Liver (tissue), 9 donors: ENCODE results near the gene AP2A2. TPM values are rescaled to one million over a fixed set of nuclear protein-coding genes. Genes with fewer than 3 reads are reported as not detected.

ENCODE experiments used
- DNase-seq: peaks from one replicate; pipeline ENCODE4 v3.0.0-alpha.2; 2017; ENCODE audit warnings: low spot score
- H3K27ac ChIP-seq, 2 donors: one replicate each; pipeline ENCODE4 v1.7.0; 2013; ENCODE audit warnings: inconsistent platforms in 2 of 2, low read length in 2 of 2, control low read depth in 1 of 2, low read depth in 1 of 2, mild to moderate bottlenecking in 1 of 2
- H3K27me3 ChIP-seq, 4 donors: one replicate each; pipeline versions ENCODE4 v1.6.1 to v1.7.0; 2013; ENCODE audit warnings: low read length in 3 of 4, inconsistent platforms in 1 of 4, mild to moderate bottlenecking in 1 of 4, moderate library complexity in 1 of 4; ENCODE audit not compliant: control insufficient read depth in 4 of 4, insufficient read depth in 4 of 4
- H3K36me3 ChIP-seq, 4 donors: one replicate each; pipeline versions ENCODE4 v1.6.1 to v1.7.0; 2013; ENCODE audit warnings: low read length in 3 of 4, mild to moderate bottlenecking in 3 of 4, low read depth in 1 of 4, moderate library complexity in 1 of 4; ENCODE audit not compliant: control insufficient read depth in 4 of 4, insufficient read depth in 3 of 4
- H3K4me1 ChIP-seq, 4 donors: one replicate each; pipeline versions ENCODE4 v1.6.1 to v1.7.0; 2013; ENCODE audit warnings: low read length in 3 of 4, mild to moderate bottlenecking in 3 of 4, moderate library complexity in 1 of 4; ENCODE audit not compliant: control insufficient read depth in 4 of 4, insufficient read depth in 4 of 4
- H3K4me3 ChIP-seq, 3 donors: one replicate each; pipeline versions ENCODE4 v1.6.1 to v1.7.0; 2013; ENCODE audit warnings: low read length in 3 of 3, control low read depth in 1 of 3, low read depth in 1 of 3, mild to moderate bottlenecking in 1 of 3
- H3K9ac ChIP-seq, 2 donors: one replicate each; pipeline ENCODE4 v1.7.0; 2013; ENCODE audit warnings: low read length in 2 of 2, mild to moderate bottlenecking in 2 of 2, moderate library complexity in 2 of 2, control low read depth in 1 of 2, low read depth in 1 of 2
- H3K9me3 ChIP-seq, 4 donors: one replicate each; pipeline versions ENCODE4 v1.6.1 to v1.7.0; 2013; ENCODE audit warnings: low read length in 3 of 4; ENCODE audit not compliant: control insufficient read depth in 4 of 4
- EGR1 ChIP-seq, 2 donors: IDR thresholded peaks; 2 replicates each; pipeline ENCODE4 v1.6.1; 2016 to 2018; ENCODE audit warnings: antibody characterized with exemption in 2 of 2, low read depth in 2 of 2
- FOXA1 ChIP-seq: IDR thresholded peaks from 2 replicates; pipeline ENCODE4 v1.6.1; 2016; ENCODE audit warnings: antibody characterized with exemption
- FOXA2 ChIP-seq: IDR thresholded peaks from 2 replicates; pipeline ENCODE4 v1.6.1; 2016; ENCODE audit warnings: antibody characterized with exemption
- GABPA ChIP-seq, 2 donors: IDR thresholded peaks in 1 of 2; conservative IDR thresholded peaks in 1 of 2; 2 replicates each; pipeline ENCODE4 v1.6.1; 2016; ENCODE audit warnings: antibody characterized with exemption in 2 of 2, mild to moderate bottlenecking in 1 of 2, moderate library complexity in 1 of 2
- HNF4A ChIP-seq, 2 donors: conservative IDR thresholded peaks; 2 replicates each; pipeline ENCODE4 v1.6.1; 2016; ENCODE audit warnings: antibody characterized with exemption in 2 of 2, mild to moderate bottlenecking in 2 of 2
- HNF4G ChIP-seq: IDR thresholded peaks from 2 replicates; pipeline ENCODE4 v1.6.1; 2016; ENCODE audit warnings: antibody characterized with exemption
- JUND ChIP-seq, 2 donors: IDR thresholded peaks; 2 replicates each; pipeline ENCODE4 v1.6.1; 2016; ENCODE audit warnings: antibody characterized with exemption in 2 of 2
- NR2F2 ChIP-seq: IDR thresholded peaks from 2 replicates; pipeline ENCODE4 v1.6.1; 2016; ENCODE audit warnings: antibody characterized with exemption
- RAD21 ChIP-seq, 2 donors: IDR thresholded peaks; 2 replicates each; pipeline ENCODE4 v1.6.1; 2016; ENCODE audit warnings: antibody characterized with exemption in 2 of 2, mild to moderate bottlenecking in 2 of 2
- SP1 ChIP-seq: IDR thresholded peaks from 2 replicates; pipeline ENCODE4 v1.6.1; 2018; ENCODE audit warnings: antibody characterized with exemption, mild to moderate bottlenecking
- TAF1 ChIP-seq: conservative IDR thresholded peaks from 2 replicates; pipeline ENCODE4 v1.6.1; 2016; ENCODE audit warnings: antibody characterized with exemption, mild to moderate bottlenecking
- YY1 ChIP-seq: IDR thresholded peaks from 2 replicates; pipeline ENCODE4 v1.6.1; 2016; ENCODE audit warnings: antibody characterized with exemption, mild to moderate bottlenecking
- WGBS: extraction: QIAGEN DNeasy Blood & Tissue Kit; methylation state at CpG from one replicate; pipeline ENCODE4 v1.1.7; 2013; 5-methylcytosine and 5-hydroxymethylcytosine counted together
- polyA plus RNA-seq, 2 donors: library from polyadenylated mRNA; stranded (reverse) in 1 of 2; unstranded in 1 of 2; fragments of 200-250 nt in 1 of 2; fragments of >200 nt in 1 of 2; fragmentation: Nextera tagmentation in 1 of 2; extraction: Ambion mirVana in 1 of 2; gene quantifications; one replicate each; pipeline versions ENCODE4 v1.2.1 to v1.2.3, GENCODE V29; 2013 to 2015
- total RNA-seq, 2 donors: library from RNA; depleted of rRNA; stranded (reverse); fragments of >200 nt; gene quantifications; one replicate each; pipeline ENCODE4 v1.2.3, GENCODE V29; 2014
- TF ChIP-seq, protein P1 (sequence below): fragments of 150-350 bp; IDR thresholded peaks from 2 replicates; pipeline ENCODE4 v1.5.1; 2017; ENCODE audit warnings: improper control_type of control experiment, low read depth, low read length; ENCODE audit not compliant: missing input control
- TF ChIP-seq, protein P2 (sequence below): IDR thresholded peaks from 2 replicates; pipeline ENCODE4 v1.6.1; 2016; ENCODE audit warnings: antibody characterized with exemption
- TF ChIP-seq, protein P3 (sequence below): IDR thresholded peaks from 2 replicates; pipeline ENCODE4 v1.6.1; 2016; ENCODE audit warnings: antibody characterized with exemption
- TF ChIP-seq, protein P4 (sequence below): IDR thresholded peaks from 2 replicates; pipeline ENCODE4 v1.6.1; 2016; ENCODE audit warnings: antibody characterized with exemption, mild to moderate bottlenecking
- TF ChIP-seq, protein P5 (sequence below): IDR thresholded peaks from 2 replicates; pipeline ENCODE4 v1.6.1; 2016; ENCODE audit warnings: antibody characterized with exemption
- donor health status: healthy.
- donor health status: healthy.
- donor health status: healthy.
- donor health status: healthy.
- donor health status: healthy.

Gene AP2A2
- total and polyA plus RNA-seq, 4 donors = 20.5 to 39.7 (median 23.8) TPM

DNA sequence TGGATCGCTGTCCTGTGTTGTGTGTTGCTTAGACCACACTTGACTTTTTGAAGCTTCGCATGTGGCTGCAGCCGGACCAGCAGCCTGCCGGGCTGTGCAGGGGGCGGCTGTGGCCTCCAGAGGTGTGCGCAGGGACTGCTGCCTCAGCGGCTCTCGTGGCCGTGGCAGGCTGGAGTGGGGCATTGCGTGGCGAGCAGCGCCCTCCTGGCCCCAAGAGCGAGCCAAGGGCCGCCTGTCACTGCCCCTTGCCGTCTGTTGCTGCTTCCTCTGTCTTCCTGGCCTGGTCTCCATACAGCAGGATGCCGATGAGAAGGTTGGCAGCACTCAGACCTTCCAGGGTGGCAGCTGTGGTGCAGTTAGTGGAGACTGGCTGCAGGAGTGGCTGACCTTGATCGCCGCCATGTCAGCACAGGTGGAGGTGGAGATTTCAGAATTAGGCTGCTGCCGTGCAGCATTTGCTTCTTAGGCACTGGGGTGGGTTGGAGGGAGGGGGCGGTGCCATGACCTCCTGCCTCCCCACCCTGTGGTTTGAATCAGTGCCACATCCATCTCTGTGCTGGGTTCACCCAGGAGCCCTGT, 76.8 kb downstream of the AP2A2 start:
- Histone ChIP-seq H3K9me3 (no peaks in the 10 kb centered on the region), H3K36me3 (peaks cover 29 to 70% (median 40%) of the 10 kb centered on the region in 4 donors), H3K27me3 (no peaks in the 10 kb centered on the region), H3K9ac (no peak overlapping the region), H3K4me1 (peaks cover 3 to 6% (median 3%) of the 10 kb centered on the region in 4 donors), H3K4me3 (no peak overlapping the region), H3K27ac (no peak overlapping the region)
- no peak for DNase-seq
- TF ChIP-seq FOXA2 = no peak
- TF ChIP-seq, protein P1, sequence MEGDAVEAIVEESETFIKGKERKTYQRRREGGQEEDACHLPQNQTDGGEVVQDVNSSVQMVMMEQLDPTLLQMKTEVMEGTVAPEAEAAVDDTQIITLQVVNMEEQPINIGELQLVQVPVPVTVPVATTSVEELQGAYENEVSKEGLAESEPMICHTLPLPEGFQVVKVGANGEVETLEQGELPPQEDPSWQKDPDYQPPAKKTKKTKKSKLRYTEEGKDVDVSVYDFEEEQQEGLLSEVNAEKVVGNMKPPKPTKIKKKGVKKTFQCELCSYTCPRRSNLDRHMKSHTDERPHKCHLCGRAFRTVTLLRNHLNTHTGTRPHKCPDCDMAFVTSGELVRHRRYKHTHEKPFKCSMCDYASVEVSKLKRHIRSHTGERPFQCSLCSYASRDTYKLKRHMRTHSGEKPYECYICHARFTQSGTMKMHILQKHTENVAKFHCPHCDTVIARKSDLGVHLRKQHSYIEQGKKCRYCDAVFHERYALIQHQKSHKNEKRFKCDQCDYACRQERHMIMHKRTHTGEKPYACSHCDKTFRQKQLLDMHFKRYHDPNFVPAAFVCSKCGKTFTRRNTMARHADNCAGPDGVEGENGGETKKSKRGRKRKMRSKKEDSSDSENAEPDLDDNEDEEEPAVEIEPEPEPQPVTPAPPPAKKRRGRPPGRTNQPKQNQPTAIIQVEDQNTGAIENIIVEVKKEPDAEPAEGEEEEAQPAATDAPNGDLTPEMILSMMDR = no peak
- TF ChIP-seq, protein P2, sequence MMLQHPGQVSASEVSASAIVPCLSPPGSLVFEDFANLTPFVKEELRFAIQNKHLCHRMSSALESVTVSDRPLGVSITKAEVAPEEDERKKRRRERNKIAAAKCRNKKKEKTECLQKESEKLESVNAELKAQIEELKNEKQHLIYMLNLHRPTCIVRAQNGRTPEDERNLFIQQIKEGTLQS = no peak
- TF ChIP-seq, protein P3, sequence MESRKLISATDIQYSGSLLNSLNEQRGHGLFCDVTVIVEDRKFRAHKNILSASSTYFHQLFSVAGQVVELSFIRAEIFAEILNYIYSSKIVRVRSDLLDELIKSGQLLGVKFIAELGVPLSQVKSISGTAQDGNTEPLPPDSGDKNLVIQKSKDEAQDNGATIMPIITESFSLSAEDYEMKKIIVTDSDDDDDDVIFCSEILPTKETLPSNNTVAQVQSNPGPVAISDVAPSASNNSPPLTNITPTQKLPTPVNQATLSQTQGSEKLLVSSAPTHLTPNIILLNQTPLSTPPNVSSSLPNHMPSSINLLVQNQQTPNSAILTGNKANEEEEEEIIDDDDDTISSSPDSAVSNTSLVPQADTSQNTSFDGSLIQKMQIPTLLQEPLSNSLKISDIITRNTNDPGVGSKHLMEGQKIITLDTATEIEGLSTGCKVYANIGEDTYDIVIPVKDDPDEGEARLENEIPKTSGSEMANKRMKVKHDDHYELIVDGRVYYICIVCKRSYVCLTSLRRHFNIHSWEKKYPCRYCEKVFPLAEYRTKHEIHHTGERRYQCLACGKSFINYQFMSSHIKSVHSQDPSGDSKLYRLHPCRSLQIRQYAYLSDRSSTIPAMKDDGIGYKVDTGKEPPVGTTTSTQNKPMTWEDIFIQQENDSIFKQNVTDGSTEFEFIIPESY = no peak
- TF ChIP-seq EGR1 (IDR thresholded peaks at IDR 0.05; ENCODE audit: low read depth in 2 of 2) = no peak
- no peak for TF ChIP-seq HNF4G
- no peak for TF ChIP-seq JUND (IDR thresholded peaks at IDR 0.05)
- no peak for TF ChIP-seq YY1
- no peak for TF ChIP-seq SP1
- 95% methylated on average over 20 of the region's 20 CpGs for WGBS

DNA sequence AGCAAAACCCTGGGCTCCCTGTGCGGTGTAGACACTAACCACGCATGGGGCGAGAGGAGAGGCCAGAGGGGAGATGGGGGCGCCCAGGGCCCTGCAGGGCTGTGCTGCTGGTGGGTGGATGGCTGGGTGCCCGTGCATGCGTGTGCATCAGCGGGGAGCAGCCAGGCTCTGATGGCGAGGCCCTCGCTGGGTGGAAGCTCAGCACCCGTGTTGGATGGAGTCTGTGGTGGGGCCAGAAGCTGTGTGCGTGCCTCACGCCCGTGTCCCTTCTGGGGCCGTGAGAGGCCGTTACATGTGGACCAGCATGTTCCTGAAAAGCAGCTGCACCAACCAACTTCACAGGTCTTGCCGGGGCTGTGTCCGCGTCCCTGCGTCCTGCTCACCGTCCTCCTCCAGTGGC, 77.5 kb downstream of the AP2A2 start:
- Histone ChIP-seq H3K27ac (no peak overlapping the region), H3K4me1 (peaks cover 3 to 6% (median 3%) of the 10 kb centered on the region in 4 donors), H3K36me3 (peaks cover 29 to 74% (median 40%) of the 10 kb centered on the region in 4 donors), H3K4me3 (no peak overlapping the region), H3K9ac (no peak overlapping the region), H3K9me3 (no peaks in the 10 kb centered on the region), H3K27me3 (no peaks in the 10 kb centered on the region)
- TF ChIP-seq RAD21 (IDR thresholded peaks at IDR 0.05) = no peak
- no peak for TF ChIP-seq JUND (IDR thresholded peaks at IDR 0.05)
- no peak for TF ChIP-seq YY1
- TF ChIP-seq NR2F2 = no peak
- no peak for TF ChIP-seq TAF1
- no peak for TF ChIP-seq EGR1 (IDR thresholded peaks at IDR 0.05; ENCODE audit: low read depth in 2 of 2)
- TF ChIP-seq, protein P2 = no peak
- TF ChIP-seq FOXA1 = no peak
- TF ChIP-seq HNF4G = no peak
- no peak for TF ChIP-seq FOXA2
- no peak for TF ChIP-seq GABPA (IDR thresholded peaks at IDR 0.05 in 1 of 2, conservative IDR thresholded peaks at IDR 0.05 in 1 of 2)
- TF ChIP-seq, protein P4, sequence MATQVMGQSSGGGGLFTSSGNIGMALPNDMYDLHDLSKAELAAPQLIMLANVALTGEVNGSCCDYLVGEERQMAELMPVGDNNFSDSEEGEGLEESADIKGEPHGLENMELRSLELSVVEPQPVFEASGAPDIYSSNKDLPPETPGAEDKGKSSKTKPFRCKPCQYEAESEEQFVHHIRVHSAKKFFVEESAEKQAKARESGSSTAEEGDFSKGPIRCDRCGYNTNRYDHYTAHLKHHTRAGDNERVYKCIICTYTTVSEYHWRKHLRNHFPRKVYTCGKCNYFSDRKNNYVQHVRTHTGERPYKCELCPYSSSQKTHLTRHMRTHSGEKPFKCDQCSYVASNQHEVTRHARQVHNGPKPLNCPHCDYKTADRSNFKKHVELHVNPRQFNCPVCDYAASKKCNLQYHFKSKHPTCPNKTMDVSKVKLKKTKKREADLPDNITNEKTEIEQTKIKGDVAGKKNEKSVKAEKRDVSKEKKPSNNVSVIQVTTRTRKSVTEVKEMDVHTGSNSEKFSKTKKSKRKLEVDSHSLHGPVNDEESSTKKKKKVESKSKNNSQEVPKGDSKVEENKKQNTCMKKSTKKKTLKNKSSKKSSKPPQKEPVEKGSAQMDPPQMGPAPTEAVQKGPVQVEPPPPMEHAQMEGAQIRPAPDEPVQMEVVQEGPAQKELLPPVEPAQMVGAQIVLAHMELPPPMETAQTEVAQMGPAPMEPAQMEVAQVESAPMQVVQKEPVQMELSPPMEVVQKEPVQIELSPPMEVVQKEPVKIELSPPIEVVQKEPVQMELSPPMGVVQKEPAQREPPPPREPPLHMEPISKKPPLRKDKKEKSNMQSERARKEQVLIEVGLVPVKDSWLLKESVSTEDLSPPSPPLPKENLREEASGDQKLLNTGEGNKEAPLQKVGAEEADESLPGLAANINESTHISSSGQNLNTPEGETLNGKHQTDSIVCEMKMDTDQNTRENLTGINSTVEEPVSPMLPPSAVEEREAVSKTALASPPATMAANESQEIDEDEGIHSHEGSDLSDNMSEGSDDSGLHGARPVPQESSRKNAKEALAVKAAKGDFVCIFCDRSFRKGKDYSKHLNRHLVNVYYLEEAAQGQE = no peak
- TF ChIP-seq, protein P3 = no peak
- TF ChIP-seq, protein P5, sequence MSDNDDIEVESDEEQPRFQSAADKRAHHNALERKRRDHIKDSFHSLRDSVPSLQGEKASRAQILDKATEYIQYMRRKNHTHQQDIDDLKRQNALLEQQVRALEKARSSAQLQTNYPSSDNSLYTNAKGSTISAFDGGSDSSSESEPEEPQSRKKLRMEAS = no peak
- TF ChIP-seq HNF4A (conservative IDR thresholded peaks at IDR 0.05) = no peak
- no peak for TF ChIP-seq SP1
- WGBS = 92% methylated on average over 20 of the region's 20 CpGs
- no peak for DNase-seq
